GM19351 (cell line): ENCODE measurements around the gene TMEM107.
A peak's percentile ranks its signal among the peaks of the same experiment; 100 is the strongest.
"Not testable (repeated sequence)": the region's sequence is repeated elsewhere in the genome, so short reads cannot be mapped to it uniquely, and the experiment has no call there.

Source experiments
- ATAC-seq: cut with Tn5 transposase; IDR thresholded peaks from one replicate; pipeline ENCODE4 v1.9.1; 2021; ENCODE audit warnings: mild to moderate bottlenecking, moderate library complexity; ENCODE audit not compliant: unreplicated experiment

Gene TMEM107

DNA sequence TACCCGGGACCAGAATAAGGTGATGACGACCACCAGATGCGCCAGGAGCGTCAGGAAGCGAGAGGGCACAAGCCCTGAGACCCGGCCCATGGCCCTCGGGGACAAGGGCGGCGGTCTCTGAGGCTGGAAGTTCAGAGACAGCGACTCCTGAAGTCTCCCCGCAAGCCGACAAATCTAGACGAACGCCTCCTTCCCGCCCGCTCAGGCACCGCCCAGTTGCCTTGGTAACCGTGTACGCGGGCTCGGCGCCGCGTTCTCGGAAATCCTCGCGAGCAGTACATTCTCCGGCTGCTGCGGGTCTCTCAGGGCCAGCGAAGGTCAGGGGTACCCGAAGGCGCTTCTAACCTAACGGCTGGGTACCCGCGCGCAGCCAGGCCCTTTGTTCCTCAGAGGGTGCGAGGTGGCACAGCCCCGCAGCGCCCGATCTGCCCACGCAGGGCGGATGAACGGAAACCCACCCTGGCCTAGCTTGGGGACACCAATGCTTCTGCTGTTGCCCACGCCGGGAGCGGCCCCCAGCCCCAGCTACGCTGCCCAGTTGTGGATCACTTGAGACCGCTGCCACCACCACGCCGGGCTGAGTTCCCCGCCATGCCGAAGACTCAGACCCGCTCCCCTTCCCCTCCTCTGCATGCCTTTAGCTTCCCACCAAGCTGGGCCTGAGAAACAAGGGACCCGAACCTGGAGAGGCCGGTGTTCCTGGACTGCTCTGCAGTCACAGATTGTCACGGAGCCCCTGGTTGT is at the start of gene TMEM107:
TSS of gene TMEM107 (minus strand) at position 184 of the 744 bp plus-strand sequence. CDS start at position 90, 94 bp downstream.
- ATAC-seq = no peak

GRCh38 chr17:8224891-8225812 is 49.0 kb upstream of the TMEM107 start:
- no peak for ATAC-seq

DNA sequence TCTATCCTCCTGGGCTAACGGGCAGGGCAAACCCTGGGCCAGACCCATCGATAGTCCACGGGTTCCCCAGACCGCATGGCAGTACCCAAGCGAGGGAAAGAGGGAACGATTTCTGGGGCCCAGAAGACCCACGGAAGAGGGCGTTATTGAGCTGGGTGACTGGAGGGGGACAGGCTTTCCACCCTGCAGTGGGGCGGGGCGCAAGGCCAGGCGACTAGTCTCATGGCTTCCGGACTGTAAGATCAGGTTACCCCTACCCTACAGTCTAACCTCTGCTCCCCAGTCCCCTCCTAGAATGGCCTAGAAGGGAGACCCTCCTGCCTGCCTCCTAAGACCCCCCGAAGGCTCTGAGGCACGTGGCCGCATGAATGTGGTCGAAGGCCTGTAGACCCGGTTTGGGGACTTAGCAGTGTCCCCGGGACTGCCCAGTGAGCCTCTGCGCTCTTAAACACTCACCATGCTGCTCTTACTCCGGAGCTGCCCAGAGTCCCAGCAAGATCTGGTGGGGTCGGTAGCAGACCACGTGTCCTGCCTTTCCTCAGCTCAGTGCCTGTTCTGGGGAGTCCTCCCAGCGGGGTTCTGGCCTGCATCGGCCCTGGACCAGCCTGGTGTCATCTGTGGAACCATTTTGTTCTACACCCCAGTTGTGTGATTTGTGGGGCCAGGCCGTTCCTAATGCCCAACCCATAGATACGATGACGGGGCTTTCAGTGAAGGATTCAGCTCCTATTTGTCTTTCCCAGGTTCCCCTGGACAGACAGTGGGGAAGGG is 47.4 kb upstream of the TMEM107 start:
- ATAC-seq = no peak

DNA sequence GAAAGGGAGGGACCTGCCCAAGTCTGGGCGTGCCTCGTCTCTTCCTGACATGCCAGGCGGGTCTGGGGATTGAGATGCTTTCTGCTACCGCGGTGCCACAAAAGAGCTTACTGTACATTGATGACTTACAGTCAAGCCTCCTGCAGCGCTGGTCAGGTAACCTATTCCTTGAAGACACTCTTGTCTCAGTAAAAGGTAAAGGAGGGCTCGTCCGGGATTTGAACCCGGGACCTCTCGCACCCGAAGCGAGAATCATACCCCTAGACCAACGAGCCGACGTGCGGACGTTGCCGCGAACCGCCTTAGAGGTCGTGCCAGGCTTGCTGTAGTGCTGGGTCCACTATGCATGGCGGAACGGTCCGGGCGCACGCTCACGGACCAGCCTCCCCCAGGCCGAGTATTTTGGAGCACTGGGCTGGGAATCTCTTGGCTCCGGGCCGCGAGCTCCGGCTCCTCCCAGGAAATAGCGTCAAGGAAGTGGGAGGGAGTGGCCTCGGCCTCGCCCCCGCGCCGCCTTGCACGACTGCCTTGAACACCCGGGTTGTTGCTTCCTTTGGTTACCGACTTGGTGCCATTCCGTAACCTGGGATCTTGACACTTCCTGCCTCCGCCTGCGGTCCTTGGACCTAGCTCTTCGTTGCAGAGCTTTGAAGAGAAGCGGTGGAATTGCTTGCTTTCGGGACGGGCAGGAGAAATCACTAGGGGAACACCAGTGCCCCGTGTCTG is 46.6 kb upstream of the TMEM107 start:
- peak; percentile 30 for ATAC-seq

DNA sequence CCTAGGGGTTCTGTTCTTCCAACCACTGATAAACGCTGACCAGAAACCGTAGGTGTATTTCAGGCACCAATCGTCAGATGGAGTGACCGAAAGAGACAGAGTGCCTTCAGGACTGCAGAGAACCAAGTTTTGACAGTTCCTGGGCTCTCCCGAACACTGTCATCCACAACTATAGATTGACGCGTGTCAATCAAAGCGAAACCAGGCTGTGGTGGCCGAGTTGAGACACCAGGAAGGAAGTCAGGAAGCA is 46.1 kb upstream of the TMEM107 start:
- ATAC-seq = peak; percentile 22

DNA sequence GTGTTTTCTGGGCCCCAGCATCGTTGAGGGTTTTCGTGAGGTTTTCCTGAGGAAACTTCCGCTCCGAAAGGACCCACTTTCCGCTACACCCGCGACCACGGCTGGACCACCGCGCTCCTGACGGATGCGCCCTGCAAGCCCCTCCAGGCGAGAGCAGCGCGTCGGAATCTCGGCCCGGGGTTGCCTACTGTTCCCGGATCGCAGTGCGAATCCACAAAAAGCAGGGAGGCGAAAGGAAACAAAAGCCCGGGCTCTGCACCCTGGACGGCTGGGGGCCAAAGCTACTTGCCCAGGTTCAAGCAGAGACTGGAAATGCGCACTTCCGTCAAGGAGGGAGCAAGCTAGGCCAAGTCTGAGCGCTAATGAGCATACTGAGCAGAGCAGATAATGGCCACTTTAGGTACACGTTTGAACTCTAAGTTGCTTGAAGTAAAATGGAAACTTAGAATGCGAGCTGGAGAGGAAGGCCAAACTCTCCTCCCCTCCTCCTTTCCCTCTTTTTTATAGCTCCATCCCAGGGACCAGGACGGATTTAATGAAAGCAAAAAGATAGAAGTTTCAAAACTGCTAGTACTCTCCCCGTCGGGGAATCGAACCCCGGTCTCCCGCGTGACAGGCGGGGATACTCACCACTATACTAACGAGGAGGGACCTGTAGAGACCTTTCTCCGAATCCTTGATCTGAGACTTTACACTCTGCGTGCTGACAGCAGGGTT is 45.6 kb upstream of the TMEM107 start:
- ATAC-seq = peak; percentile 47

DNA sequence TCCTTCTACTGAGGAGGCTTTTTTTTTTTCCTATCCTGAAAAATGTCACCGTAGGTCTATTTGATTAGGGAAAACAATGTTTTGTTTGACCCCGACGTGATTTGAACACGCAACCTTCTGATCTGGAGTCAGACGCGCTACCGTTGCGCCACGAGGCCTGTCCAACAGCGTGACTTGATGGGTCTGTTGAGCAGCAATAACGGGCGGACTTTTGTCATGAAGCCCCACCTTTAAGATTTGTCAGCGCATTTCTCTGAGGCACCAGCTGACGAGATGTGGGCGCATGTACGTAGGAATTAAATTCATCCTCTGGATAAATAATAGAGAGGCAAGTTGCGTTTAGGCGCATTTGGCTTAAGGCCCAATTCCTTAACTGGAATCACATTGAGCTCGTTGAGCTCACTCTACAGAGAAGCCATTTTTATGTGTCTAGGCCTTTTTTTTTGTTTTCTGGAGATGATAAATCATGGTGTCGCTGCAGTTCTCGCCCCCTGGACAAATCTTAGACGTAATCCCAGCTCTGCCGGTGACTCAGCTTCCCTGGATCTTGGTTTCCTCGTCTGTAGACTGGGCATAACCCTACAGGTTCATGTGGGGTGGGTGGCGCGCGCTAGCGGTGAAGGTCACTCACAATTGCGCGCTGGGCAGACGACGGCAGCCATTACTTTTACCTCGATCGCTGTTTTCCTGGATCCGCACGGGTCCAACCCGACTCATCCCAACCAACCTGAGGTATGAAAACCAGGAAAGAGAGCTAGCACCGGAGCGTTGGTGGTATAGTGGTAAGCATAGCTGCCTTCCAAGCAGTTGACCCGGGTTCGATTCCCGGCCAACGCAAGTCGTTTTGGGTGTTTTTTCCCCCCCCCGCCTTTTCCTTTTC is 44.8 kb upstream of the TMEM107 start:
- ATAC-seq = no peak

DNA sequence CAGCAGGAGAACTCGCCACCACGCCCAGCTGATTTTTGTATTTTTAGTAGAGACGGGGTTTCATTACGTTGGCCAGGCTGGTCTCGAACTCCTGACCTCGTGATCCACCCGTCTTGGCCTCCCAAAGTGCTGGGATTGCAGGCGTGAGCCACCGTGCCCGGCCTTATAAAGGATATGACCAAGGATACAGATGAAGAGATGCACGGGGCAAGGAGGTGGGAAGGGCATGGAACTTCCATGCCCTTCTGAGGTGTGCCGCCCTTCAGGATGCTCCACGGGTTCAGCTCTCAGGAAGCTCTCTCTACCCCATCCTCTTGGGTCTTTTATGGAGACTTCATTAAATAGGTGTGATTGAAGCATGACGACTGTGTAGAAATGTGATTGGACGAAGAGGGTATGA is 37.8 kb upstream of the TMEM107 start:
- not testable (repeated sequence) for ATAC-seq

- ATAC-seq = no peak
Observed at GRCh38 chr17:8212312-8213180, 36.4 kb upstream of the TMEM107 start.

DNA sequence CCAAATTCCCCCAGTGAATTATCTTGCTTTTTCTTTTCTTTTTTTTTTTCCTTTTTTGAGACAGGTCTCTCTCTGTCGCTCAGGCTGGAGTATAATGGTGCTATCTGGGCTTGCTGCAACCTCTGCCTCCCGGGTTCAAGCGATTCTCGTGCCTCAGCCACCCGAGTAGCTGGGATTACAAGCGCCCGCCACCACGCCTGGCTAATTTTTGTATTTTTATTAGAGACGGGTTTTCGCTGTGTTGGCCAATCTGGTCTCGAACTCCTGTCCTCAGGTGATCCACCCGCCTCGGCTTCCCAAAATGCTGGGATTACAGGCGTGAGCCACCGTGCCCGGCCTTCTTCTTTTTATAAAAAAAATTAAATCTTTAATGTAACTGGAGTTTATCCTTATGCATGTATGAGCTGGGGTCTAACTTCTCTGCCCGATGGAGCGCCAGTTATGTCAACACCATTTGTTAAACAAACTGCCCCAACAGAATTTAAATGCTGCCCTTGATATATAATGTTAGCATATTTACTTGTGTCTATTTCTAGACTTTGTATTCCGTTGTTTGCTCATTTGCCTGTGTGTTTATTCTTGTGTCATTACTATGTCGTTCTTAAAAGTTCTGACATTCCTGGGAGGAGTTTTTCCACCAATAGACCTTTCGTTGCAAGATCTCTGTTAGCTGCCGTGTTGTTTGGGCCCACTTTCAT is 34.7 kb upstream of the TMEM107 start:
- ATAC-seq = peak; percentile 18

- peak; percentile 83 for ATAC-seq
Observed at GRCh38 chr17:8209907-8210760, 34.0 kb upstream of the TMEM107 start, which contains the start of gene AURKB. Gene AURKB, minus strand, starts transcription at chr17:8210575. Its CDS starts 351 bp downstream, at chr17:8210224.

DNA sequence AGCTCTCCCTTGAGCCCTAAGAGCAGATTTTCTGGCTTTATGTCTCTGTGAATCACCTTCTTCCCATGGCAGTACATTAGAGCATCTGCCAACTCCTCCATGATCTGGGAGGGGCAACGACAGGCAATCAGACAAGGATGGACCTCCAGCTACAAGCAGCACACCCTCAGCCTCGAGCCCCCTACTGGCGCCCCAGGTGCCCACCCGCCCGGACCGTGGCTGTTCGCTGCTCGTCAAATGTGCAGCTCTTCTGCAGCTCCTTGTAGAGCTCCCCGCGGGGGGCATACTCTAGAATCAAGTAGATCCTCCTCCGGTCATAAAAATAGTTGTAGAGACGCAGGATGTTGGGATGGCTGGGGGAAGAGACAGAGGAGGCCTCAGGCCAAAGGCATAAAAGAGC is 30.4 kb upstream of the TMEM107 start:
- ATAC-seq = no peak

DNA sequence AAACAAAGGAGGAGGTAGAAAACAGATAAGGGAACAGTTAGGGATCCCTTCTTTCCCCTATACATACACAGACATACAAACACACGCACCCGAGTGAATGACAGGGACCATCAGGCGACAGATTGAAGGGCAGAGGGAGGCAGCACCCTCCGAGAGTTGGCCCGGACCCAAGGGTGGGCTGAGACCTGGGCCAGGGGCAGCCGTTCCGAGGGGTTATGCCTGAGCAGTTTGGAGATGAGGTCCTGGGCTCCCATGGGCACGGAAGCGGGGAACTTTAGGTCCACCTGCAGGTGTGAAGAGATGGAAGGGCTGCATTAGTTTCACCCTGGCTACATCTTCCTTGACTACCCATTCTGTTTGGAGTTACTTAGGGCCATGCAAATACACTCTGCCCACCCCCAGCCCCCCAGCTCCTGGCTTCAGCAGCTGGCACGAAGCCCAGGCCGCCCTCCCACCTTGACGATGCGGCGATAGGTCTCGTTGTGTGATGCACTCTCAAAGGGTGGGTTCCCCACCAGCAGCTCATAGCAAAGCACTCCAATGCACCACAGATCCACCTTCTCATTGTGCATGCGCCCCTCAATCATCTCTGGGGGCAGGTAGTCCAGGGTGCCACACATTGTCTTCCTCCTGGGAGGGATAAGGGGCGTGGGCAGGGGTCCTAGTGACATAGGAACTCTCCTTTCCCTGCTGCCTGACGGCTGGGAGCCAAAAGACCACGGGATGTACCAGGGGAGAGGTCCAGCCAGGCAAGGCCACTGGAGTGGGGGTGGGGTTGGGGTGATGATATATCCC is 28.8 kb upstream of the TMEM107 start:
- ATAC-seq = no peak

DNA sequence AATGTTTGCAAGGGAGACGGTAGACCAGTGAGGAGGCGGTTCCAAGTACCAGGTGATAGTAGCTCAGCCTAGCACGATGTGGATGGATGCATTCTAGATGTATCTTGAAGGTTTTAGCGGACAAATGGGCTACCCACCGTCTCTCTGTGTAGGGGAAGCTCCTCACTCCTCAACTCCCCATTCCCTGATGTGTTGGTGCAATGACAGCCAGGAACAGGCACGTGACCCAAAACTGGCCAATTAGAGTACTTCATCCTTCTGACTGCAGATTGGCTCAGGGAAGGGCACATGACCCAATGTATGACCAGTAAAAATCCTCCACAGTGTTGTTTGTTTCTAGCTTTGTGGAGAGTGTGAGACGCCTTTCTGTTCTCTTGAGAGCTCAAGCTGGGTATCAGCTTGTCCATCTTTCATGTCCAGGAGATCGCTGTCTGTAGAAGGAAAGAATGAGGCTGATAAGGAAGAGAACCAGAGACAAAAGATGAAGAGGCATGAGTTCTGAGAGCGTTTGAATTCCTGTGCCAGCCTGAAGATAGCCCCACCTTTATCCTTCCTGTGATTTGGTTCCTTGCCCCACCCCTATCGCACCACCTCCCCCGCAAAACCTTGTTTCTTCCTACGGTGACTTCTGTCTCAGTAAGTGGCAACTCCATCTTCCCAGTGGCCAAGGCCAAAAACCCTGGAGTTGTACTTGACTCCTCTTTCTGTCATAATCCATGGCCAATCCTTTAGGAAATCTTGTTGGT is 16.1 kb upstream of the TMEM107 start:
- peak; percentile 29 for ATAC-seq

GRCh38 chr17:8190506-8190905 is 14.3 kb upstream of the TMEM107 start:
- ATAC-seq = no peak
